Lower leg skin (tissue), 4 donors: ENCODE measurements around the gene TBL2. TPM values are rescaled to one million over a fixed set of nuclear protein-coding genes. Genes with fewer than 3 reads are reported as not detected.

Source experiments
- DNase-seq, 2 donors: peaks; one replicate each; pipeline ENCODE4 v3.0.0-alpha.2; 2019; ENCODE audit warnings: low spot score in 2 of 2
- H3K4me3 ChIP-seq: fragments of 200-600 bp; sonication (generic); 2 replicates; pipeline ENCODE4 v1.5.1; 2017; ENCODE audit warnings: mild to moderate bottlenecking, low read depth; ENCODE audit not compliant: poor library complexity, severe bottlenecking
- POLR2A ChIP-seq, 2 donors: fragments of 450-650 bp; IDR thresholded peaks; one replicate each; pipeline ENCODE4 v1.6.1; 2016 to 2017; ENCODE audit warnings: antibody characterized with exemption in 2 of 2, mild to moderate bottlenecking in 1 of 2, moderate library complexity in 1 of 2
- WGBS, 2 donors: methylation state at CpG; one replicate each; pipeline ENCODE4 v1.1.5; 2018; 5-methylcytosine and 5-hydroxymethylcytosine counted together
- intact Hi-C: fragments of 100-400 bp; cut with DNase I; formaldehyde crosslinking; loops from one replicate; pipeline ENCODE4 v1.15.0; 2023; ENCODE audit warnings: low total_unique reads
- total RNA-seq, 4 donors: library from RNA; depleted of rRNA; stranded (reverse); fragments of >200 nt; gene quantifications; one replicate each; pipeline ENCODE4 v1.1.0, GENCODE V29; 2016
- TF ChIP-seq, protein P1 (sequence below), 3 donors: fragments of 450-650 bp; IDR thresholded peaks; one replicate each; pipeline ENCODE4 v1.5.1; 2016; ENCODE audit warnings: antibody characterized with exemption in 3 of 3, mild to moderate bottlenecking in 3 of 3, moderate library complexity in 2 of 3

TBL2 gene
- total RNA-seq, 4 donors from 2014 or later = 32.2 to 52.1 (median 40.3) TPM

DNA sequence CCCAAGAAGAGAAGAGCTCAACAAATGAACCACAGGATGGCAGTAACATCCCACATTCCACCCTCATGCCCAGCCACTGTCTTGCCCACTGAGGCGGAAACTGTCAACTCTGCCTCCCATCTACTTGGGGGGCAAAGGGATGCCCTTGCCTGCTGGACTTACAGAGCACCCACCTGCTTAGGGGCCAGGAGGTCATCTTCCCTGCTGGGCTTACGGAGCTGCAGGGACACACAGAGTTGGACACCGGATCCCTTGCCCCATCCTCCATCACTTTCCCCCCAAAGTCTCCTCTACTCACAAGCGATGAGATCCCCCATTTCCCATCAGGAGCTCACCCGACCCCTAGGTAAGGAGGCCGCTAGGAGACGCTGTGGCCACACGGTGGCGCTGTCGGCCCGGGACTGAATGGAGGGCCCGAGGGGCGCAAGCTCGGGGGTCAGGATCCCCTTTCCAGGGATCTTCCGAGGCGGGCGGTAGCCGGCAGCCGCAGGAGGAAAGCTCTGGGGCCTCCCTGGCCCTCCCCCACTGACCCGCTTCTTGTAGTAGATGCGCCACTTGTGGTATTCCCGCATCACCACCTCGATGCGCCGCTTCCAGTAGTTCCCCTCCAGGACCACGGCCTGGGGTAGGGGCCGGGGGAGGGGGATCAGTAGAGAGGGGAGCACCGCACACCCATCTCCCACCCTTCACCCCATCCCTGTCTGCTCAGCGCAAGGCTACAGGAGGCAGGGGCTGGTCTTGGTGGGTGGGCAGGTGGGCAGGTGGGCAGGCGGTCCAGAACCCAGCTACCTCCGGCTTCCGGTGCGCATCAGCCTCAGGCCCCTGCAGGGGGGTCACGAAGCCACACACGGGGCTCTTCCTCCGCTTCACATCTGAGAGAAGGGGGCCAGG is 28.7 kb upstream of the TBL2 start:
- no peak overlapping the region for H3K4me3 ChIP-seq
- intact Hi-C loops = loop anchor here (5.0 kb wide), 1 partner anchor 120 kb away; no protein-coding TSS in a partner anchor
- 11 to 15% methylated on average over 26 to 30 of the region's 36 CpGs for WGBS, 2 donors
- no peak for DNase-seq
- TF ChIP-seq, protein P1, sequence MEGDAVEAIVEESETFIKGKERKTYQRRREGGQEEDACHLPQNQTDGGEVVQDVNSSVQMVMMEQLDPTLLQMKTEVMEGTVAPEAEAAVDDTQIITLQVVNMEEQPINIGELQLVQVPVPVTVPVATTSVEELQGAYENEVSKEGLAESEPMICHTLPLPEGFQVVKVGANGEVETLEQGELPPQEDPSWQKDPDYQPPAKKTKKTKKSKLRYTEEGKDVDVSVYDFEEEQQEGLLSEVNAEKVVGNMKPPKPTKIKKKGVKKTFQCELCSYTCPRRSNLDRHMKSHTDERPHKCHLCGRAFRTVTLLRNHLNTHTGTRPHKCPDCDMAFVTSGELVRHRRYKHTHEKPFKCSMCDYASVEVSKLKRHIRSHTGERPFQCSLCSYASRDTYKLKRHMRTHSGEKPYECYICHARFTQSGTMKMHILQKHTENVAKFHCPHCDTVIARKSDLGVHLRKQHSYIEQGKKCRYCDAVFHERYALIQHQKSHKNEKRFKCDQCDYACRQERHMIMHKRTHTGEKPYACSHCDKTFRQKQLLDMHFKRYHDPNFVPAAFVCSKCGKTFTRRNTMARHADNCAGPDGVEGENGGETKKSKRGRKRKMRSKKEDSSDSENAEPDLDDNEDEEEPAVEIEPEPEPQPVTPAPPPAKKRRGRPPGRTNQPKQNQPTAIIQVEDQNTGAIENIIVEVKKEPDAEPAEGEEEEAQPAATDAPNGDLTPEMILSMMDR (IDR thresholded peaks at IDR 0.05) = peak in 1 of 3 donors; percentile 65
- no peak for TF ChIP-seq POLR2A (IDR thresholded peaks at IDR 0.05)

- intact Hi-C loops = loop anchor here (5.0 kb wide), 1 partner anchor 122 kb away; no protein-coding TSS in a partner anchor
- DNase-seq = no peak
- H3K4me3 ChIP-seq = no peak overlapping the region
- TF ChIP-seq POLR2A (IDR thresholded peaks at IDR 0.05) = no peak
- TF ChIP-seq, protein P1 (IDR thresholded peaks at IDR 0.05) = no peak
- 73 to 80% methylated on average over 23 of the region's 23 CpGs for WGBS, 2 donors
Measured at GRCh38 chr7:73605601-73606220, 27.3 kb upstream of the TBL2 start.

DNA sequence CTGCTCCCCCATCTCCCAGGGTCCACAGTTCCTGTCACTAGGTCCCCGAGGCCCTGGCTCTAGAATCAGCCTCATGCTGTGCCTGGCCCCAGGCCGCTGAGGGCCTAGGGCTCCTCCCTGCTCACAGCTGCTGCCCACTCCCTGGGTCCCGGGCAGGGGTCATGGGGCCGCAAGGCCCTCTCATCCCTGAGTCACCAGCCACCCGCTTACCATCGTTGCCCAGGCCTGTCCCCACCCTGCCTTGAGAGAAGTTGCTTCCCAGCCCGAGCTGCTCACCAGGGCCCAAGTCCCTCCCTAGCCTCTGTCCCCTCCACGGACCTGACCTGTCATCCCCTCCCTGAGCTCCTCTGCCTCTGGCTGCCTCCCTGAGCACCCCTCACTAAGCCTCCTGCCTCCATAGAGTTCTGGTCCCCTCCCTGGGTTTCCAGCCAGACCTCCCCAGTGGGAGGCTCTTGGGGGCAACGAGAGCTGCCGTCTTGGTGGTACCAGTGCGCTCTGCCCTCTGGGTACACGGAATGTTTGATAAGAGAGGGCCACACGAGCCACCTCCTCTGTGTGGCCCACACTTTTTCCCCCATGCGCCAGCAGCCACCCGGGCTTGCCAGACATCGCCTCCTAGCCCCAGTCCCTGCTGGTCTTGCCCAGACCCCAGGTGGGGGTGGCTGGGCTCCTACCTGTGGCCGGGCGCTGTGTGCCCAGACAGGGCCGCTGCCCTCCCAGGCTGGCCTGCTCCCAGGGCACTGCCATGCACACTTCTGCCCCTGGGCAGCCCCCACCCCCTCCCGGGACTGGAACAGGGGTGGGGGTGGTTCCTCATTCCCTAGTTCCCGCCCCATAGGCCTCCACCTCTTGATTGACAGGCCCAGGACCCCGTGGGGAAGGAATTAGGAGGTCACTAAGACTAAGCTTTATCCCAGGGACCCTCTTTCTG is 24.6 kb upstream of the TBL2 start:
- WGBS, 2 donors = 57 to 74% methylated on average over 16 to 20 of the region's 22 CpGs
- no peak for DNase-seq
- intact Hi-C loops = no loop called here
- H3K4me3 ChIP-seq = no peak overlapping the region
- TF ChIP-seq POLR2A (IDR thresholded peaks at IDR 0.05) = no peak
- TF ChIP-seq, protein P1 (IDR thresholded peaks at IDR 0.05) = no peak

DNA sequence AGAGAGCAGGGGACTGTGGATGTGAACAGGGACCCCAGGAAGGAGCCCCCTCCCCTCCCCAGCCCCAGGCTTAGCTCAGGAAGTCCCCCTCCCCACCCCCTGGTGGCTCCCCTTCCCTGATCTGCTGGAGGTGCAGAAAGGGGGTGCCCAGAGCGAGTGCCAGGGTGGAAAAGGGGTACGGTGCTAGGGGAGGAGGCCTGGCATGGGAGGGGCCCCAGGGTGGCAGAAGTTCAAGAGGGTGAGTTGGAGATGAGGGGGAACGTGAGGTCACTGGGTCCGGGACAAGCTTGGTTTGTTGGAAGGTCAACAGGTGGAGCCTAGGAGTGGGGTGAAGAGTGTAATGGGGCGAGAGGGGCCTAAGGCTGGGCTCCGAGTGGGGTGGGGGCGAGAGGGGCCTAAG is 21.5 kb upstream of the TBL2 start:
- no peak for DNase-seq
- TF ChIP-seq, protein P1 (IDR thresholded peaks at IDR 0.05) = no peak
- no peak for TF ChIP-seq POLR2A (IDR thresholded peaks at IDR 0.05)
- no peak overlapping the region for H3K4me3 ChIP-seq
- intact Hi-C loops = no loop called here
- 48 to 60% methylated on average over 6 to 7 of the region's 7 CpGs for WGBS, 2 donors

DNA sequence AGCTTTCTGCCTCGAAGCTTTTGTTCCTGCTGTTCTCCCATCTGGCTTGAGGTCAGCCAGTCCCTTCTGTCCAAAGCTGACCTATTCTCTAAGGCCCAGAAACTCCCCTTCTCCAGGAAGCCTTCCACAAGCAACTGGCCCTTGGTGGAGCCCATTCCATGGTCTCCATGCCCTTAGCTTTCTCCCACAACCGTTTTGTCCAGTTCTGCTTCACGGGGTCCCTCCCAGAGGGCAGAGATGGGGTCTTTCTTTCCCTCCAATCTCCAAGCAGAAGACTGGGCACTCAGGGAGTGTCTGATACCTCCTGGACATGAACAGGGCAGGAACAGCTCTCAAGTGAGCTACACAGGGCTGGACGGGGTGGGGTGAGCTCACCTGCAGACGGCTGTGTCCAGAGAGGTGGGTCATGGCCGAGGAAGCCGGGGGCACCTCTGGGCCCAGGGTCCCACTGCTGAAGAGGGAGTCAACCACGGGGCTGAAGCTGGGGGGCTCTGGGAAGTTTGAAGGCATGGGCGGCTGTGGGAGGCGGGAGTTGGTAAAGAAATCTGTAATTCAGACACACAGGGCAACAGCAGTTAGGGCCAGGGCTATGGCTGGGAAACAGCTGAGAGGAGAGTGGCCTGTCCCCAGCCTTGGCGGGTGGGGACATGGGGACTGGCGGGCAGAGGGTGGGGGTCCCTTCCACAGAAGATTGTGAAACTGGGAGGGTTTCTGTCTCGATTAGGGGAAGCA is 20.9 kb upstream of the TBL2 start:
- DNase-seq = no peak
- no peak overlapping the region for H3K4me3 ChIP-seq
- WGBS, 2 donors = 71 to 80% methylated on average over 13 of the region's 13 CpGs
- intact Hi-C loops = no loop called here
- no peak for TF ChIP-seq POLR2A (IDR thresholded peaks at IDR 0.05)
- TF ChIP-seq, protein P1 (IDR thresholded peaks at IDR 0.05) = no peak
